GM21381 (cell line): ENCODE data around the gene PIK3IP1.

Experiments
- ATAC-seq: cut with Tn5 transposase; IDR thresholded peaks from one replicate; pipeline ENCODE4 v1.9.1; 2021; ENCODE audit warnings: mild to moderate bottlenecking, moderate library complexity; ENCODE audit not compliant: unreplicated experiment

The PIK3IP1 gene

DNA sequence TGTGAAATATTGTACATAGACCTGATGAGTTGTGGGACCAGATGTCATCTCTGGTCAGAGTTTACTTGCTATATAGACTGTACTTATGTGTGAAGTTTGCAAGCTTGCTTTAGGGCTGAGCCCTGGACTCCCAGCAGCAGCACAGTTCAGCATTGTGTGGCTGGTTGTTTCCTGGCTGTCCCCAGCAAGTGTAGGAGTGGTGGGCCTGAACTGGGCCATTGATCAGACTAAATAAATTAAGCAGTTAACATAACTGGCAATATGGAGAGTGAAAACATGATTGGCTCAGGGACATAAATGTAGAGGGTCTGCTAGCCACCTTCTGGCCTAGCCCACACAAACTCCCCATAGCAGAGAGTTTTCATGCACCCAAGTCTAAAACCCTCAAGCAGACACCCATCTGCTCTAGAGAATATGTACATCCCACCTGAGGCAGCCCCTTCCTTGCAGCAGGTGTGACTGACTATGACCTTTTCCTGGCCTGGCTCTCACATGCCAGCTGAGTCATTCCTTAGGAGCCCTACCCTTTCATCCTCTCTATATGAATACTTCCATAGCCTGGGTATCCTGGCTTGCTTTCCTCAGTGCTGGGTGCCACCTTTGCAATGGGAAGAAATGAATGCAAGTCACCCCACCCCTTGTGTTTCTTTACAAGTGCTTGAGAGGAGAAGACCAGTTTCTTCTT is 12.3 kb downstream of the PIK3IP1 start:
- no peak for ATAC-seq

DNA sequence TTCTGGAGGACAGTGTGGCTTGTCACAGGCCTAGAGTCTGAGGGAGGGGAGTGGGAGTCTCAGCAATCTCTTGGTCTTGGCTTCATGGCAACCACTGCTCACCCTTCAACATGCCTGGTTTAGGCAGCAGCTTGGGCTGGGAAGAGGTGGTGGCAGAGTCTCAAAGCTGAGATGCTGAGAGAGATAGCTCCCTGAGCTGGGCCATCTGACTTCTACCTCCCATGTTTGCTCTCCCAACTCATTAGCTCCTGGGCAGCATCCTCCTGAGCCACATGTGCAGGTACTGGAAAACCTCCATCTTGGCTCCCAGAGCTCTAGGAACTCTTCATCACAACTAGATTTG is 13.0 kb downstream of the PIK3IP1 start:
- no peak for ATAC-seq

DNA sequence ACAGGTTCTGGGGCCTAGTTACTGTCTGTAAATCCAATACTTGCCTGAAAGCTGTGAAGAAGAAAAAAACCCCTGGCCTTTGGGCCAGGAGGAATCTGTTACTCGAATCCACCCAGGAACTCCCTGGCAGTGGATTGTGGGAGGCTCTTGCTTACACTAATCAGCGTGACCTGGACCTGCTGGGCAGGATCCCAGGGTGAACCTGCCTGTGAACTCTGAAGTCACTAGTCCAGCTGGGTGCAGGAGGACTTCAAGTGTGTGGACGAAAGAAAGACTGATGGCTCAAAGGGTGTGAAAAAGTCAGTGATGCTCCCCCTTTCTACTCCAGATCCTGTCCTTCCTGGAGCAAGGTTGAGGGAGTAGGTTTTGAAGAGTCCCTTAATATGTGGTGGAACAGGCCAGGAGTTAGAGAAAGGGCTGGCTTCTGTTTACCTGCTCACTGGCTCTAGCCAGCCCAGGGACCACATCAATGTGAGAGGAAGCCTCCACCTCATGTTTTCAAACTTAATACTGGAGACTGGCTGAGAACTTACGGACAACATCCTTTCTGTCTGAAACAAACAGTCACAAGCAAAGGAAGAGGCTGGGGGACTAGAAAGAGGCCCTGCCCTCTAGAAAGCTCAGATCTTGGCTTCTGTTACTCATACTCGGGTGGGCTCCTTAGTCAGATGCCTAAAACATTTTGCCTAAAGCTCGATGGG is 13.5 kb downstream of the PIK3IP1 start:
- ATAC-seq = no peak

DNA sequence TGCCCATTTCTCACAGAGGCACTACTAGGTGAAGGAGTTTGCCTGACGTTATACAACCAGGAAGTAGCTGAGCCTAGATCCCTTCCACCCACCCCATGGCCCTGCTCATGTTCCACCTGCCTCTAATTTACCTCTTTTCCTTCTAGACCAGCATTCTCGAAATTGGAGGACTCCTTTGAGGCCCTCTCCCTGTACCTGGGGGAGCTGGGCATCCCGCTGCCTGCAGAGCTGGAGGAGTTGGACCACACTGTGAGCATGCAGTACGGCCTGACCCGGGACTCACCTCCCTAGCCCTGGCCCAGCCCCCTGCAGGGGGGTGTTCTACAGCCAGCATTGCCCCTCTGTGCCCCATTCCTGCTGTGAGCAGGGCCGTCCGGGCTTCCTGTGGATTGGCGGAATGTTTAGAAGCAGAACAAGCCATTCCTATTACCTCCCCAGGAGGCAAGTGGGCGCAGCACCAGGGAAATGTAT is 14.1 kb downstream of the PIK3IP1 start:
- no peak for ATAC-seq

DNA sequence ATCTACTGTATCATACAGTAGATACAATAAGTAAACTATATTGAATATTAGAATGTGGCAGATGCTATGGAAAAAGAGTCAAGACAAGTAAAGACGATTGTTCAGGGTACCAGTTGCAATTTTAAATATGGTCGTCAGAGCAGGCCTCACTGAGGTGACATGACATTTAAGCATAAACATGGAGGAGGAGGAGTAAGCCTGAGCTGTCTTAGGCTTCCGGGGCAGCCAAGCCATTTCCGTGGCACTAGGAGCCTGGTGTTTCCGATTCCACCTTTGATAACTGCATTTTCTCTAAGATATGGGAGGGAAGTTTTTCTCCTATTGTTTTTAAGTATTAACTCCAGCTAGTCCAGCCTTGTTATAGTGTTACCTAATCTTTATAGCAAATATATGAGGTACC is 14.5 kb downstream of the PIK3IP1 start:
- no peak for ATAC-seq

DNA sequence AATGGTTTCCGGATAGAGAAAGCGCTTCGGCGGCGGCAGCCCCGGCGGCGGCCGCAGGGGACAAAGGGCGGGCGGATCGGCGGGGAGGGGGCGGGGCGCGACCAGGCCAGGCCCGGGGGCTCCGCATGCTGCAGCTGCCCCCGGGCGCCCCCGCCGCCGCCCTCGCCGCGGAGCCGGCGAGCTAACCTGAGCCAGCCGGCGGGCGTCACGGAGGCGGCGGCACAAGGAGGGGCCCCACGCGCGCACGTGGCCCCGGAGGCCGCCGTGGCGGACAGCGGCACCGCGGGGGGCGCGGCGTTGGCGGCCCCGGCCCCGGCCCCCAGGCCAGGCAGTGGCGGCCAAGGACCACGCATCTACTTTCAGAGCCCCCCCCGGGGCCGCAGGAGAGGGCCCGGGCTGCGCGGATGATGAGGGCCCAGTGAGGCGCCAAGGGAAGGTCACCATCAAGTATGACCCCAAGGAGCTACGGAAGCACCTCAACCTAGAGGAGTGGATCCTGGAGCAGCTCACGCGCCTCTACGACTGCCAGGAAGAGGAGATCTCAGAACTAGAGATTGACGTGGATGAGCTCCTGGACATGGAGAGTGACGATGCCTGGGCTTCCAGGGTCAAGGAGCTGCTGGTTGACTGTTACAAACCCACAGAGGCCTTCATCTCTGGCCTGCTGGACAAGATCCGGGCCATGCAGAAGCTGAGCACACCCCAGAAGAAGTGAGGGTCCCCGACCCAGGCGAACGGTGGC is 15.7 kb downstream of the PIK3IP1 start:
- ATAC-seq = no peak

DNA sequence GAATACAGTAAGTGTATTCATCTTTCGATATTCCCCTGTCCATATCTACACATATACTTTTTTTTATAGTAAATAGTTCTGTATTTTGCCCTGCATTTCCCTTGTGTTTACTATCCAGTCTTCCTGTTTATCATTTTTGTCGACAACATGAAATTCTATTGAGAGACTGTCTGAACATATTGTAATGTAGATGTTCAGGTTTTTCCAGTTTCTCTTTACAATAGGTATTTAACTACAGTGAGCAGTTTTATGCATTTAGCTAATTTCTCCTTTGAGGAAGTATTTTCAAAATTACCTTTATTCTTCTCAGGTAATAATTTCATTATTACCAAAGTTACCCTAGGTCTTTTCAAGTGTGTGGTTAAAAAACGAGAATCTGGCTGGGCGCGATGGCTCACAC is 16.7 kb downstream of the PIK3IP1 start:
- no peak for ATAC-seq

DNA sequence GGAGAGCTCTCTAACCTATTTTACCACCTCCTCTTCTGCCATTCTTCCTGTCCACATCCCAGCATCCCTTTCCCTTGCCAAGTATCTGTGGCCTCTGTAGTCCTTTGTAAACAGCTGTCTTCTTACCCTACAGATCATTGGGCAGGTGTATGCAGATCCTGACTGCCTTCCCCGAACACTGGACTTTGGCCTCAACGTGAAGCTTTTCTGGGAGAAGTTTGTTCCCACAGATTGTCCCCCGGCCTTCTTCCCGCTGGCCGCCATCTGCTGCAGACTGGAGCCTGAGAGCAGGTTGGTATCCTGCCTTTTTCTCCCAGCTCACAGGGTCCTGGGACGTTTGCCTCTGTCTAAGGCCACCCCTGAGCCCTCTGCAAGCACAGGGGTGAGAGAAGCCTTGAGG is 17.3 kb downstream of the PIK3IP1 start:
- no peak for ATAC-seq

DNA sequence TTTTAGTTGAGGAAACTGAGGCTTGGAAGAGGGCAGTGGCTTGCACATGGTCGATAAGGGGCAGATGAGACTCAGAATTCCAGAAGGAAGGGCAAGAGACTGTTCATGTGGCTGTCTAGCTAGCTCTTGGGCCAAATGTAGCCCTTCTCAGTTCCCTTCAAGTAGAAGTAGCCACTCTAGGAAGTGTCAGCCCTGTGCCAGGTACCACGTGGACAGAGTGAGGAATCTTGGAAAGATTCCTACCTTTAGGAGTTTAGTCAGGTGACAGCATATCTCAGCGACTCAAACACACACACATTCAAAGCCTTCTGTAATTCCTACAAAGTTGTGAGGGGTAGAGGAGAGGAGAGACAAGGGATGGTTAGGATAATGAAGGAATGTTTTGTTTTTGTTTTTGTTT is 18.3 kb downstream of the PIK3IP1 start:
- no peak for ATAC-seq

DNA sequence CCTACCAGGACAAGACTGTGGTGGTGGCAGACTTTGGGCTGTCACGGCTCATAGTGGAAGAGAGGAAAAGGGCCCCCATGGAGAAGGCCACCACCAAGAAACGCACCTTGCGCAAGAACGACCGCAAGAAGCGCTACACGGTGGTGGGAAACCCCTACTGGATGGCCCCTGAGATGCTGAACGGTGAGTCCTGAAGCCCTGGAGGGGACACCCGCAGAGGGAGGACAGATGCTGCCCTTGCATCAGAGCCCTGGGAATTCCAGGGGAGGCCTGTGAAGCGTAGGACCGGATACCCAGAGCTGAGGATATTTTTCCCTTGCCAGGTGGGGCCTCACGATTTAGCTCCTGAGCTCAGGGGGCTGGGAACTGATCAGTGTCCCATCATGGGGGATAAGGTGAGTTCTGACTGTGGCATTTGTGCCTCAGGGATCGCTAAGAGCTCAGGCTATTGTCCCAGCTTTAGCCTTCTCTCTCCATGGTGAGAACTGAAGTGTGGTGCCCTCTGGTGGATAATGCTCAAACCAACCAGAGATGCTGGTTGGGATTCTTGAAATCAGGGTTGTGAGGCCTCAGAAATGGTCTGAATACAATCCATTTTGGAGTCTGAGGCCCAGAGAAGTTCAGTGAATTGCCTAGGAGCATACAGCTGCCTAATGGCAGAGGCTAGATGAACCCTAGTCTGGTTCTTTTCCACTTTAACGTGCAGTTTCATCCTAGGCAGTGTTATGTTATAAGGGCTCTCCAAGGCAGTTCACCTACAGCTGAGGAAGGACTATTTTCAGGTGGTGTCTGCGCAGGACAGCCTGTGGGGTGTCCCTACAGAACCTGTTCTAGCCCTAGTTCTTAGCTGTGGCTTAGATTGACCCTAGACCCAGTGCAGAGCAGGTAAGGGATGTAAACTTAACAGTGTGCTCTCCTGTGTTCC is 19.5 kb downstream of the PIK3IP1 start:
- no peak for ATAC-seq

DNA sequence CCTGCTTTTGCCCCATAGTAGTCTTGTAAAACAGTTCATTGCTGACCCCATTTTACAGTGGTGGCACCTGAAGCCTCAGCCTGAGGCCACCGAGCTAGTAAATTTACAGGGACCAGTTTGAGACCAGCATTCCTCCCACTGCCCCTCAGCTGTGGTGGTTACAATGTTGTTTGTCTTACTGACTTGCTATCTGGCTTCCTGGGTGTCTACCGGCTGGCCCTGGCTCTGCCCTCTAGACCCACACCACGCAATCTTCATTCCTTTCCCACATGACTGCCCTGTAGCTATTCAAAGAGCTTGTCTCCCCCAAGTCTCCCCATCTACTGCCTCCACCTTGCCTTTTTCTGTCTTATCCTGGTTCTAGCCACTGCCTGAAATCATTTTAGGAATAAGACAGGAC is 20.8 kb downstream of the PIK3IP1 start:
- no peak for ATAC-seq

DNA sequence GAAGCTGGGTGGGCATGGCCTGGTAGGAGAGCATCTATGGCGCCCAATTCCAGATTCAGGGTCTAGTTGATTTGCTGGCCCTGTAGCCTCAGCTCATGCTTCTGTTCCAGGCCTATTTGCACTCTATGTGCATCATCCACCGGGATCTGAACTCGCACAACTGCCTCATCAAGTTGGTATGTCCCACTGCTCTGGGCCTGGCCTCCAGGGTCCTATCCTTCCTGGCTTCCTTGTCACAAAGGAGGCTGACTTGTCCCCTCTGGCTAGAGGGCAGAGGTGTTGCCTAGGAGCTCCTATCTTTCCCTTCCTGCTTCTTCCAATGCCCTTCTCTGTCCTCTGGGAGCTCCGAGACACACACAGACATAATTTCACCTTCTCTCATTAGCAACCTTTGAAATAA is 21.3 kb downstream of the PIK3IP1 start:
- no peak for ATAC-seq

DNA sequence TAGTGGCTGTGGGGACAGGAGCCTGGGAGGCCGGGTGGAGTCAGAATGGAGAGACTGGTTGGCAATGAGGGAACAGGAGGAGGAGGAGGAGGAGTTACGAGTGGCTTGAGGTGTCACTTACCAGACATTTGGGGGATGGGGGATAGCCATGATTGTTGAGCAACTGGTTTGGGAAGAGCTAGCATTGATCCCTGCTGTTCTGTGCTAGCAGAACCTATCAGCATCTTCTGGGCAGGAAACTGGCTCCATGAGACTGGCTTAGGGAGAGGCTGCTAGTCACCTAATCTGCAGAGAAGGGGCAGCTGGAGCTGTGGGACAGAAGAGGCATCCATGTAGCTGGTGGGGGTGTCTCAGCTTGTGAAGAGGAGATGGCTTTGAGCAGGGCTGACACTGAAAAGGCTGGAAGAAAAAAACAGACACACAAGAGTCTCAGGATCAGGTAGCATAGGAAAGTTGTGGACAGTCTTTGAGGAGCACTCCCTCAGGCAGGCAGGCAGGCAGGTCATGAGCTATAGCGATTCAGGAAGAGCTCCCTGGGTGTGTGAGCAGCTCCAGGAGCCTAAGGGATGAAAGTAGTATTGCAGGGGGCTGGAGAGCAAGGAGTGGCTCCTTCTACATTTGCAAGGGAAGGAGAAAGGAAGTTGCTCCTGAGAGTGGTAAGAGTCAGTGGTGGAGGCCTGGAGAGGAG is 22.3 kb downstream of the PIK3IP1 start:
- no peak for ATAC-seq

DNA sequence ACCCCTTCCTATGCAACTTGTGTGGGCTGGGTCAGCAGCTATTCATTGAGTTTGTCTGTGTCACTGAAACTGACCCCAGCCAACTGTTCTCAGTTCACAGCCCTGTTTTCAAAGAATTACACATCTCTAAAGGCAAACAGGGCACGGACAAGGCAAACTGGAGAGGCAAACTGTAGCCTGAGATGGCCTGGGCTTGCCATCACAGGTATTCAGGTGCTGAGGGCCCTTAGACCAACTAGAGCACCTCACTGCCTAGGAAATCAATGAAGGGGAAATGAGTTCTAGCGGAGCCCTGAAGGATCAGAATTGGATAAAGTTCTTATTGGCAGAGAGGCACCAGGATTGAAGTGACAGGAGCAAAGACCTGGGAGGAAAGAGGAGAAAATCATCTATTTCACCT is 24.0 kb downstream of the PIK3IP1 start:
- no peak for ATAC-seq

DNA sequence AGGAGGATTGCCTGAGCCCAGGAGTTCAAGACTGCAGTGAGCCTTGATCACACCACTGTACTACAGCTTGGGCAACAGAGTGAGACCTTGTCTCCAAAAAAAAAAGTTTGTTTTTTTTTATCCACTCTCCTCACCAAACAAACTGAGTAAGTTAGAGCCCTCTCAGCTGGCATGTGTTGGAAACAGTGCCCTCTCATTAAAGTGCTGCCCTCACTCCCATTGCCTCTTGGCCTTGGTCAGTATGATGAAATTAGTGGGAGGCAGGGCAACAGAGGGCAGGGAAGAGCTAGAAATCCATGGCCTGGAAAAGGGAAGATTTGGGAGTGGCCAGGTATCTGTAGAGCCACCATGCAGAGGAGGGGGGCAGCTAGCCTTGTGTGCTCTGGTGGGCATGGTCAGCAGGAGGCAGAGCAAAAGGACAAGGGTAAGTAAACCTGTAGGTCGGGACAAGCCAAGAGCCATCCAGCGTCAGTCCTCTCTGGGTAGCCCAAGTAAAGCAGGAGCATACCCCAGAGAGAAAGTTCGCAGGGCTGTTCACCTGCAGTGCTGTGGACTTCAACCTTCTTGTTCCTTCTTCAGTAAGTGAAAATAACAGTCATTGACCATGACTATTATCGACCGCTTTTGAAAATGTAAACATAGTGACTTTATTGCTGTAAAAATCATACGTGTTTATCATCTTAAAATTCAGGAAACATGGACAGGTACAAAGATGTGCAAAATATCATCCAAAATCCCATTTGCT is 28.2 kb downstream of the PIK3IP1 start:
- no peak for ATAC-seq

DNA sequence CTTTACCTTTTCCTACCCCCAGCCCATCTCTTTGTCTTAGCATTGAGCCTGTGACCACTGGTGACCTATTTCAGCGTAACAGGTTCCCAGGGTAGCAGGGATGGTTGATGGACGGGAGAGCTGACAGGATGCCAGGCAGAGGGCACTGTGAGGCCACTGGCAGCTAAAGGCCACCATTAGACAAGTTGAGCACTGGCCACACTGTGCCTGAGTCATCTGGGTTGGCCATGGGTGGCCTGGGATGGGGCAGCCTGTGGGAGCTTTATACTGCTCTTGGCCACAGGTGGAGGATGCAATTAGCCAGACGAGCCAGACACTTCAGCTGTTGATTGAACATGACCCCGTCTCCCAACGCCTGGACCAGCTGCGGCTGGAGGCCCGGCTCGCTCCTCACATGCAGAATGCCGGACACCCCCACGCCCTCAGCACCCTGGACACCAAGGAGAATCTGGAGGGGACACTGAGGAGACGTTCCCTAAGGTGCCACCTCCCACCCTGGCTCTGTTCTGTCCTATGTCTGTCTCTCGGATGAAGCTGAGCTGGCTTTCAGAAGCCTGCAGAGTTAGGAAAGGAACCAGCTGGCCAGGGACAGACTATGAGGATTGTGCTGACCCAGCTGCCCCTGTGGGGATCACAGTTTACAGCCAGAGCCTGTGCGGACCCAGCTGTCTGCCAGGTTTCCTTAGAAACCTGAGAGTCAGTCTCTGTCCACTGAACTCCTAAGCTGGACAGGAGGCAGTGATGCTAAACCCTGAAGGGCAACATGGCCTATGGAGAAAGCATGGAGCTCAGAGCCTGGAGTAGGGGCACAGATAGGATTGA is 29.8 kb downstream of the PIK3IP1 start:
- no peak for ATAC-seq

DNA sequence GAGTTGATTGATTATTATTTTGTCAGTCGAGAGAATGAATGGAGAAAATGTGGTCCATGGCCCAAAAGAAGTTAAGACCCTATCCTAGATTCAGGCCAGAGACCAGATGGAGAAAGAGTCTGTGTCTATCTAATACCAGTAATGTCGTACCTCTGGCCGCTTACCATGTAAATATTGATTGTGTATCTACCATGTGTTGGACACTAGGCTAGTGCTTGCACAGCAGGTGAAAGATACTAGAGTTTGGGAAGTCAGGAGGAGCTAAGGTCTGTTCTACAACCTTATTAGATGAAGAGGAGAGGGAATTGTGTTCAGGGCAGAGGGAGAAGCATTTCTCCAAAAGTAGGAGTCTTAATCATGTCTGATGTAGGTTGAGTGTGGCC is 31.8 kb downstream of the PIK3IP1 start:
- no peak for ATAC-seq

DNA sequence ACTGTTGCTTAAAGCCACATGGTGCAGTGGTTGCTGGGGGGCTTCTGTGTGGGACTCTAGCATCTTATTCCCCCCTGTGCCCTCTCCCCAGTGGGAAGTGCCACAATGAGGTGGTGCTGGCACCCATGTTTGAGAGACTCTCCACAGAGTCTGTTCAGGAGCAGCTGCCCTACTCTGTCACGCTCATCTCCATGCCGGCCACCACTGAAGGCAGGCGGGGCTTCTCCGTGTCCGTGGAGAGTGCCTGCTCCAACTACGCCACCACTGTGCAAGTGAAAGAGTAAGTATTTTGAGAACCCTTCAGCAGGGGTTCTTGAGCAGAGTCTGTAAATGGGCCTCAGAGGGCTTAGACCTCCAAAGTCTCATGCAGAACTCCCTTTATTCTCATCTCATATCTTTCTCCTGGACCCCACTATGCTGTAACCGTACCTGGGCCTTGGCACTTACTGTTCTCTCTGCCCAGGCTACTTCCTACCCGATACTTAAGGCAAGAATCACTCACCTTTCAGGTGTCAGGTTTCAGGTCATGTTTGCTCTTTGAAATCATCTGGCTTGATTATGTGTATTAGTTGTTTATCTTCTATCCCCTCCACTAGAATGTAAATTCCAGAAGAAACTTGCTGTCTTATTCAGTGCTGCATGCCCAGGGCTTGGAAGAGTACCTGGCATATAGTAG is 32.4 kb downstream of the PIK3IP1 start:
- no peak for ATAC-seq
